IMR-90 (cell line): ENCODE data around the gene HLA-DMB. TPM values are rescaled to one million over a fixed set of nuclear protein-coding genes. Genes with fewer than 3 reads are reported as not detected.

Experiments
- ATAC-seq: fragments of 200-7000 bp; cut with Tn5 transposase; 2 replicates; pipeline ENCODE4 v1.9.1; 2020; ENCODE audit warnings: low read depth, mild to moderate bottlenecking, moderate library complexity
- BruUV-seq: library from RNA; stranded (reverse); fragments of 400-500 nt; replicated peaks from 2 replicates; lab custom pipeline; 2021; lab: Mats Ljungman, UMichigan
- CTCF ChIA-PET: fragments of 300-600 bp; formaldehyde crosslinking; extraction: SDS; loops from one replicate; lab custom pipeline; 2021; ENCODE audit warnings: antibody characterized with exemption; lab: Yijun Ruan, JAX
- POLR2A ChIA-PET: fragments of 300-600 bp; sonication (Branson Sonifier 250); formaldehyde crosslinking; loops from one replicate; lab custom pipeline; 2022; ENCODE audit warnings: antibody characterized with exemption; ENCODE audit not compliant: unreplicated experiment; lab: Charles Lee
- DNase-seq: peaks from one replicate; pipeline ENCODE4 v3.0.0; 2013
- H2AFZ ChIP-seq: replicated peaks from 2 replicates; pipeline ENCODE3; 2013; ENCODE audit warnings: low read length, mild to moderate bottlenecking; ENCODE audit not compliant: poor library complexity
- H2AK5ac ChIP-seq: 2 replicates; pipeline ENCODE4 v1.6.1; 2013; ENCODE audit warnings: low read depth, low read length, inconsistent platforms
- H2AK9ac ChIP-seq: replicated peaks from 2 replicates; pipeline ENCODE3; 2013; ENCODE audit warnings: mild to moderate bottlenecking, low read depth, low read length, moderate library complexity; ENCODE audit not compliant: poor library complexity
- H2BK120ac ChIP-seq: 2 replicates; pipeline ENCODE4 v1.6.1; 2013; ENCODE audit warnings: low read depth, low read length, inconsistent platforms
- H2BK15ac ChIP-seq: 3 replicates; pipeline ENCODE4 v1.6.1; 2013; ENCODE audit warnings: low read depth, low read length, inconsistent platforms
- H2BK20ac ChIP-seq: 2 replicates; pipeline ENCODE4 v1.6.1; 2013; ENCODE audit warnings: low read depth, mild to moderate bottlenecking, inconsistent platforms, low read length, moderate library complexity
- H2BK5ac ChIP-seq: 2 replicates; pipeline ENCODE4 v1.6.1; 2013; ENCODE audit warnings: mild to moderate bottlenecking, low read depth, low read length, inconsistent platforms; ENCODE audit not compliant: poor library complexity, severe bottlenecking
- H3K14ac ChIP-seq: replicated peaks from 2 replicates; pipeline ENCODE4 v1.6.1; 2013; ENCODE audit warnings: low read depth, low read length, inconsistent platforms
- H3K18ac ChIP-seq: 2 replicates; pipeline ENCODE4 v1.6.1; 2013; ENCODE audit warnings: low read depth, low read length, control low read depth
- H3K23ac ChIP-seq: 2 replicates; pipeline ENCODE4 v1.6.1; 2013; ENCODE audit warnings: low read depth, low read length, inconsistent platforms
- H3K27ac ChIP-seq: 2 replicates; pipeline ENCODE4 v1.5.1; 2013; ENCODE audit warnings: mild to moderate bottlenecking, control low read depth, low read length; ENCODE audit not compliant: insufficient read depth
- H3K27me3 ChIP-seq: 2 replicates; pipeline ENCODE4 v1.6.1; 2013; ENCODE audit warnings: low read length; ENCODE audit not compliant: control insufficient read depth, insufficient read depth
- H3K36me3 ChIP-seq: 2 replicates; pipeline ENCODE4 v1.6.1; 2013; ENCODE audit warnings: low read length, mixed read lengths; ENCODE audit not compliant: control insufficient read depth, insufficient read depth
- H3K4ac ChIP-seq: 2 replicates; pipeline ENCODE4 v1.6.1; 2013; ENCODE audit warnings: low read depth, low read length, inconsistent platforms
- H3K4me1 ChIP-seq: 2 replicates; pipeline ENCODE4 v1.6.1; 2013; ENCODE audit warnings: low read length, mixed read lengths; ENCODE audit not compliant: control insufficient read depth, insufficient read depth
- H3K4me2 ChIP-seq: 2 replicates; pipeline ENCODE4 v1.6.1; 2013; ENCODE audit warnings: low read depth, mild to moderate bottlenecking, control low read depth, low read length, moderate library complexity
- H3K4me3 ChIP-seq: 2 replicates; pipeline ENCODE4 v1.5.1; 2013; ENCODE audit warnings: low read depth, mild to moderate bottlenecking, control low read depth, low read length, moderate library complexity; ENCODE audit not compliant: insufficient read depth
- H3K56ac ChIP-seq: 2 replicates; pipeline ENCODE4 v1.6.1; 2013; ENCODE audit warnings: low read length, inconsistent platforms; ENCODE audit not compliant: insufficient read depth; ENCODE audit errors: extremely low read depth
- H3K79me1 ChIP-seq, 2 experiments: 2 replicates each; pipeline ENCODE4 v1.6.1; 2013; ENCODE audit warnings: low read length in 2 of 2, inconsistent platforms in 1 of 2, low read depth in 1 of 2
- H3K9ac ChIP-seq: 2 replicates; pipeline ENCODE4 v1.6.1; 2013; ENCODE audit warnings: low read depth, low read length, control low read depth
- H3K9me1 ChIP-seq: 2 replicates; pipeline ENCODE4 v1.6.1; 2013; ENCODE audit warnings: low read length, inconsistent platforms; ENCODE audit not compliant: insufficient read depth
- H3K9me3 ChIP-seq: 2 replicates; pipeline ENCODE4 v1.6.1; 2013; ENCODE audit warnings: low read length; ENCODE audit not compliant: control insufficient read depth, insufficient read depth
- H4K20me1 ChIP-seq: 2 replicates; pipeline ENCODE4 v1.6.1; 2013; ENCODE audit warnings: low read length, inconsistent platforms; ENCODE audit not compliant: insufficient read depth
- H4K5ac ChIP-seq: 2 replicates; pipeline ENCODE4 v1.6.1; 2013; ENCODE audit warnings: mild to moderate bottlenecking, low read depth, low read length, control low read depth
- H4K8ac ChIP-seq, 2 experiments: 2 replicates each; pipeline ENCODE4 v1.6.1; 2013; ENCODE audit warnings: low read depth in 2 of 2, low read length in 2 of 2, control low read depth in 1 of 2, inconsistent platforms in 1 of 2
- H4K91ac ChIP-seq: 2 replicates; pipeline ENCODE4 v1.6.1; 2013; ENCODE audit warnings: low read depth, low read length, inconsistent platforms; ENCODE audit not compliant: insufficient read depth
- CTCF ChIP-seq: conservative IDR thresholded peaks from 2 replicates; pipeline ENCODE4 v1.5.1; 2012; ENCODE audit warnings: mild to moderate bottlenecking, low read depth, low read length, improper control_type of control experiment
- POLR2A ChIP-seq: IDR thresholded peaks from 2 replicates; pipeline ENCODE4 v1.6.1; 2012; ENCODE audit warnings: mild to moderate bottlenecking, low read depth, low read length
- RCOR1 ChIP-seq: IDR thresholded peaks from 2 replicates; pipeline ENCODE4 v1.6.1; 2012; ENCODE audit warnings: mild to moderate bottlenecking, low read length, improper control_type of control experiment; ENCODE audit not compliant: insufficient replicate concordance
- WGBS, 2 experiments: methylation state at CpG; one replicate each; pipeline versions ENCODE4 v1.1.5 to v1.1.7; 2013; ENCODE audit warnings: missing lambda C conversion rate in 2 of 2; ENCODE audit not compliant: insufficient read length in 1 of 2; ENCODE audit errors: extremely low coverage in 2 of 2; 5-methylcytosine and 5-hydroxymethylcytosine counted together
- dilution Hi-C: fragments of 300-500 bp; cut with HindIII; formaldehyde crosslinking; loops from one replicate; pipeline ENCODE4 v1.14.3; 2018; ENCODE audit warnings: low sequenced_read_pairs; ENCODE audit not compliant: unreplicated experiment
- in situ Hi-C: fragments of 300-500 bp; cut with MboI; formaldehyde crosslinking; loops from 3 replicates; pipeline ENCODE4 v1.14.3; 2019; ENCODE audit warnings: low sequenced_read_pairs, inconsistent platforms, mixed read lengths
- intact Hi-C: fragments of 100-400 bp; cut with micrococcal nuclease; formaldehyde crosslinking; loops from 2 replicates; pipeline ENCODE4 v1.10.0; 2022
- polyA plus RNA-seq, 3 experiments: library from polyadenylated mRNA; depleted of rRNA; stranded (reverse); fragments of >200 nt; gene quantifications; 2 replicates each; pipeline ENCODE4 v1.2.3, GENCODE V29; 2012; ENCODE audit warnings: low replicate concordance in 1 of 3
- total RNA-seq: library from RNA; depleted of rRNA; stranded (reverse); fragments of >200 nt; gene quantifications from 2 replicates; pipeline ENCODE4 v1.2.3, GENCODE V29; 2012
- TF ChIP-seq, protein P1 (sequence below): fragments of 150-350 bp; IDR thresholded peaks from 2 replicates; pipeline ENCODE4 v1.6.1; 2017; ENCODE audit warnings: mild to moderate bottlenecking, antibody characterized with exemption, low read length, low read depth

HLA-DMB gene
- total and polyA plus RNA-seq, 2 of the 4 experiments (the other 2 are of a cell fraction) = 0.18 to 0.19 TPM

DNA sequence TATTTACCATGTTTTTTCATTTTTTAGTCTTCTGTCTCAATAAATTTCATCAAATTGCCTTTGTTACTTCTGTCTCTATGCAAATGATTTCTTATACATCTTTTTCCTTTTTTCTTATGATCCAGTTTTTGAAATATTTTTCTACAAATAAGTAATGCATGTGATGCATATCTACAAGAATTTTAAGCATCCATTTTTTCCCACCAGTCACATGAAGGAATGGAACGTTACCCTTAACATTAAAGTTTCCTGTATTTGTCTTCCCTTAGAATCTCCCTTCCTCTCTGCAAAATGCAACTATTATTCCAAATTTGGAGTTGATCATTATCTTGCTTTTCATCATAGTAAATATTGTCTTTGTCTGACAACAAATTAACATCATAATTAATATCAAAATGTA is 51.3 kb downstream of the HLA-DMB start:
- no peak for ATAC-seq

More for the DNA sequence above, 51.3 kb downstream of the HLA-DMB start:
- no peak for TF ChIP-seq RCOR1
- TF ChIP-seq CTCF = no peak
- TF ChIP-seq POLR2A = no peak
- TF ChIP-seq, protein P1, sequence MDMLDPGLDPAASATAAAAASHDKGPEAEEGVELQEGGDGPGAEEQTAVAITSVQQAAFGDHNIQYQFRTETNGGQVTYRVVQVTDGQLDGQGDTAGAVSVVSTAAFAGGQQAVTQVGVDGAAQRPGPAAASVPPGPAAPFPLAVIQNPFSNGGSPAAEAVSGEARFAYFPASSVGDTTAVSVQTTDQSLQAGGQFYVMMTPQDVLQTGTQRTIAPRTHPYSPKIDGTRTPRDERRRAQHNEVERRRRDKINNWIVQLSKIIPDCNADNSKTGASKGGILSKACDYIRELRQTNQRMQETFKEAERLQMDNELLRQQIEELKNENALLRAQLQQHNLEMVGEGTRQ = peak; percentile 56; the same call in 1 of the 2 replicates
- peaks cover 0 to 4% of the 10 kb centered on the region in 2 experiments; a peak in 1 of 4 replicates for H3K79me1 ChIP-seq
- no peak overlapping the region for H3K9ac ChIP-seq
- H2AFZ ChIP-seq = no peak overlapping the region
- H3K14ac ChIP-seq = no peak overlapping the region
- no peak overlapping the region for H4K5ac ChIP-seq
- H2BK5ac ChIP-seq = no peak overlapping the region
- no peak overlapping the region for H4K91ac ChIP-seq
- no peak overlapping the region for H3K4ac ChIP-seq
- no peak overlapping the region for H2AK9ac ChIP-seq
- H2BK15ac ChIP-seq = no peak overlapping the region
- no peak overlapping the region for H3K23ac ChIP-seq
- no peak overlapping the region for H3K27ac ChIP-seq
- peak; percentile 41 for DNase-seq
- H3K9me1 ChIP-seq = 0 out of 2 replicates have a peak, but pooled peaks cover 2% of the 10 kb centered on the region
- ChIA-PET POLR2A (interaction anchor here (1.8 kb wide), 1 partner anchor 82 kb away, joined by 6 read pairs; no protein-coding TSS in a partner anchor), CTCF (no interaction called here)
- intact Hi-C loops (loop anchor here (5.0 kb wide), 2 partner anchors 193 to 358 kb away; no protein-coding TSS in a partner anchor), in situ Hi-C loops (no loop called here), dilution Hi-C loops (no loop called here)
- no peaks in the 10 kb centered on the region for H3K27me3 ChIP-seq
- no peak overlapping the region for H3K4me2 ChIP-seq
- no peaks in the 10 kb centered on the region for H3K9me3 ChIP-seq
- no peak overlapping the region for H3K4me3 ChIP-seq
- H4K20me1 ChIP-seq = no peaks in the 10 kb centered on the region
- no TSS peak for BruUV-seq
- no peak overlapping the region for H3K18ac ChIP-seq
- H4K8ac ChIP-seq = no peak overlapping the region
- H3K56ac ChIP-seq = no peak overlapping the region
- no peak overlapping the region for H2BK120ac ChIP-seq
- no peak overlapping the region for H2AK5ac ChIP-seq
- H3K4me1 ChIP-seq = peaks cover 13% of the 10 kb centered on the region
- H3K36me3 ChIP-seq = no peaks in the 10 kb centered on the region
- WGBS, 2 experiments = no CpG with 5 or more reads among the region's 1 CpG
- no peak overlapping the region for H2BK20ac ChIP-seq
